ENCODE data around the gene RALA.
A peak's percentile ranks its signal among the peaks of the same experiment; 100 is the strongest.

Gene RALA

DNA sequence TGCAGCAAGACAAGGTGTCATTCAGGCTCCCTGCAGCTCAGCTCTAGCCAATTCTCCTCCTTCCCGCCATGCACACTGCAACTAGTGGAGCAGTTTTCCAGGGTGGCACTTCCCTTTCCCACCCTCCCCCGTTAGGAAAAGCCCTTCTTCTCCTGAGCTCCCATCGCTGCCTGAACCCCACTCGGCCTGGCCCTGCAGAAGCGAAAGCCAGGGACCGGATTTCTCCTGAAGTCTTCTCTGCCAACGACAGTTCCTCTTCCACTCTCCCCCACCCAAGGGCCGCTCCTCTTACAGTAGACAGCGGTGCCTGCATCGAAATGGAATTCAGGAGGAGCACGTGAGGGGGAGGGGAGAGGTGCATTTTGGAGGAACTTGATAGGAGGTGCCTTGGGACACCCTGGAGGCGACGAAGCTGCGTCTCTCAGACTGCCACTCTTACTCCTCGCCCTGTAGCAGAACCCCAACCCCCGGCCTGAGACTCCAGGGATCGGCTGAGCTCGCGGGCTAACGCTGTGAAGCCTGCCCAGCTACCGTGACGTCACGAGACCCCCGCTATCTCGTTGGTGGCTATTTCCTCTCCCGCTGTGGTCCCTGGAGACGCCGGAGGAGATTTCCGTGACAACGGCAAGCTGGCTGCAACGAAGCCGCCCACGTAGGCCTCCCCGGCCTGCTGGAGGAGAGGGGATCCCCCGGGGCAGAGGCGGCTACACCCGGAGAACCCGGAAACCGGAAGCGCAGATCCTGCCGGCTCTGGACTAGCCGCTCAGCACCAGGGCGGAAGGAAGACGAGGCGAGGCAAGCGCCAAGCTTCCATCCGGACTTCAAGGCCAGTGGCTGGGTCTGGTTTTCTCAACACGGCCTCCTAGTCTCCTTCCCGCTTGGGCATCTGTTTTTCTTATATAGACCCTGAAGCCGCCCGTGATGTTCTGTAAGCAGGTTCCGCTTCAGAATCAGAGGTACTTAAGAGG lies 109.7 kb downstream of the RALA start:
- no peak for TF ChIP-seq CTCF (IDR thresholded peaks at IDR 0.05; ENCODE audit: low read depth, low read length, missing control alignments)
- peak; percentile 95 for DNase-seq (ENCODE audit: extremely low read depth, low read depth)
- H3K4me3 ChIP-seq (replicated peaks; ENCODE audit: low read depth, low read length): peak overlapping the region; percentile 56

GRCh38 chr7:39733881-39734632 lies 110.7 kb downstream of the RALA start:
- TF ChIP-seq CTCF (IDR thresholded peaks at IDR 0.05; ENCODE audit: low read depth, low read length, missing control alignments): no peak
- peak; percentile 91 for DNase-seq (ENCODE audit: extremely low read depth, low read depth)
- peak overlapping the region; percentile 56 for H3K4me3 ChIP-seq (replicated peaks; ENCODE audit: low read depth, low read length)

DNA sequence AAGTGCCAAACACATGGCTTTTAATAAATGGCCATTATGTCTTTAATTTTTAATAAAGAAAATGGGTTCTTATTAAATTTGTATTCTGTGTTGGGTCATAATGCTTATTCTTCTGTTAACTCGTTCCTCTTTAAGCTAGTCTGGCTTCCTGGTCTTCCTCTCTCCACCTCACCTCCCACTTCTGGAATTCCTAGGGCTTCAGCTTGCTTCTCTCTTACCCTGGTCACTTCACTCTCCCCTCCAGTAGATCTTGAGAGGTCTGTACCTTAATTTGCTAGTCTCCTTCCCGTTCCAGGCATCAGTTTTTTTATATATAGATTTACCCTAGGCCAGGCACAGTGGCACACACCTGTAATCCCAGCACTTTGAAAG lies 111.2 kb downstream of the RALA start:
- H3K4me3 ChIP-seq (replicated peaks; ENCODE audit: low read depth, low read length): peak overlapping the region; percentile 56
- no peak for TF ChIP-seq CTCF (IDR thresholded peaks at IDR 0.05; ENCODE audit: low read depth, low read length, missing control alignments)
- no peak for DNase-seq (ENCODE audit: extremely low read depth, low read depth)

DNA sequence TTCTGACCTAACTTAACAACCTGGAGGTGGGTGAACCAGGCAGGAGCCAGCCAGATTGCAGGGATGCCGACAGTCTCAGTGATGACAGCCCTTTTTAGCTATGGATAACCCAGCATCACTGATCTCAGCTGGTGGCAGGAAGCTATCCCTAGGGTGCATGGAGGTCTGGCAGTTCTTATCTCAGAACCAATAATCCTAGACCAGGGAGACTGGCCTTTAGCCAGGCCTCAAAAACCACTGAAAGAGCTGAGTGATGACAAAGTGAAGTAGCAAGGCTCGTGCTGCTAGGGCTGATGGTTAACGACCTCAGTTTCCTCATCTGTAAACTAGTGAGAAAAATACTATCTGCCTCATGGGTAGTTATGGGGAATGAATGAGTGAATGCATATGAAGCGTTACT lies 112.5 kb downstream of the RALA start:
- no peak for TF ChIP-seq CTCF (IDR thresholded peaks at IDR 0.05; ENCODE audit: low read depth, low read length, missing control alignments)
- no peak overlapping the region for H3K4me3 ChIP-seq (replicated peaks; ENCODE audit: low read depth, low read length)
- no peak for DNase-seq (ENCODE audit: extremely low read depth, low read depth)

- DNase-seq (ENCODE audit: extremely low read depth, low read depth): no peak
- TF ChIP-seq CTCF (IDR thresholded peaks at IDR 0.05; ENCODE audit: low read depth, low read length, missing control alignments): peak; percentile 63
- no peak overlapping the region for H3K4me3 ChIP-seq (replicated peaks; ENCODE audit: low read depth, low read length)
Measured at GRCh38 chr7:39741942-39742623, 118.7 kb downstream of the RALA start.

DNA sequence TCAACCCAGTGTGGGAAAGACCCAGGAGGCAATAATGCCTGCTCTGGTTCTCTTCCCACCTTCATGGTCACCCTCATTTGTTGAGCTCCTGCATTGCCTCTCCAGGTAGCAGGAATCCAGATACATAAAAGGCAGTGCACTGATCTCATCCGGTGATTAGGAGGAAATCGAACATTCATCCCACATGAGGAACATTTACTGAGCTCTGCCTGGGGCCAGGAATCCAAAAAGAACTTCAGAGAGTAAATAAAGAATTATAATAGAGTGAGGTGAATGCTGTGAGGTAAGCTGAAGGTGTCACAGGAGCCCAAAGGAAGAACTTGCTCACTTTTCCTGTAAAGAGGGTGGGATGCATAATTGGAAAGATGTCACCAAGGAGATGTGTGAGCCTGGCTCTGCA lies 121.2 kb downstream of the RALA start:
- DNase-seq (ENCODE audit: extremely low read depth, low read depth): no peak
- no peak for TF ChIP-seq CTCF (IDR thresholded peaks at IDR 0.05; ENCODE audit: low read depth, low read length, missing control alignments)
- no peak overlapping the region for H3K4me3 ChIP-seq (replicated peaks; ENCODE audit: low read depth, low read length)

Data from HFF-Myc (cell line).